Measurements from ENCODE around the gene TAGAP. TPM values are rescaled to one million over a fixed set of nuclear protein-coding genes. Genes with fewer than 3 reads are reported as not detected.

The TAGAP gene
- total and polyA plus RNA-seq, 10 of the 15 experiments (the other 5 are each of a cell fraction or from before 2014, with no cell fraction given): 5.3 to 27.4 (median 18.9) TPM

- TF ChIP-seq, protein P1, sequence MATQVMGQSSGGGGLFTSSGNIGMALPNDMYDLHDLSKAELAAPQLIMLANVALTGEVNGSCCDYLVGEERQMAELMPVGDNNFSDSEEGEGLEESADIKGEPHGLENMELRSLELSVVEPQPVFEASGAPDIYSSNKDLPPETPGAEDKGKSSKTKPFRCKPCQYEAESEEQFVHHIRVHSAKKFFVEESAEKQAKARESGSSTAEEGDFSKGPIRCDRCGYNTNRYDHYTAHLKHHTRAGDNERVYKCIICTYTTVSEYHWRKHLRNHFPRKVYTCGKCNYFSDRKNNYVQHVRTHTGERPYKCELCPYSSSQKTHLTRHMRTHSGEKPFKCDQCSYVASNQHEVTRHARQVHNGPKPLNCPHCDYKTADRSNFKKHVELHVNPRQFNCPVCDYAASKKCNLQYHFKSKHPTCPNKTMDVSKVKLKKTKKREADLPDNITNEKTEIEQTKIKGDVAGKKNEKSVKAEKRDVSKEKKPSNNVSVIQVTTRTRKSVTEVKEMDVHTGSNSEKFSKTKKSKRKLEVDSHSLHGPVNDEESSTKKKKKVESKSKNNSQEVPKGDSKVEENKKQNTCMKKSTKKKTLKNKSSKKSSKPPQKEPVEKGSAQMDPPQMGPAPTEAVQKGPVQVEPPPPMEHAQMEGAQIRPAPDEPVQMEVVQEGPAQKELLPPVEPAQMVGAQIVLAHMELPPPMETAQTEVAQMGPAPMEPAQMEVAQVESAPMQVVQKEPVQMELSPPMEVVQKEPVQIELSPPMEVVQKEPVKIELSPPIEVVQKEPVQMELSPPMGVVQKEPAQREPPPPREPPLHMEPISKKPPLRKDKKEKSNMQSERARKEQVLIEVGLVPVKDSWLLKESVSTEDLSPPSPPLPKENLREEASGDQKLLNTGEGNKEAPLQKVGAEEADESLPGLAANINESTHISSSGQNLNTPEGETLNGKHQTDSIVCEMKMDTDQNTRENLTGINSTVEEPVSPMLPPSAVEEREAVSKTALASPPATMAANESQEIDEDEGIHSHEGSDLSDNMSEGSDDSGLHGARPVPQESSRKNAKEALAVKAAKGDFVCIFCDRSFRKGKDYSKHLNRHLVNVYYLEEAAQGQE (IDR thresholded peaks at IDR 0.05; ENCODE audit: low read depth, low read length): no peak
- TF ChIP-seq MTA3 (IDR thresholded peaks at IDR 0.05; ENCODE audit: borderline replicate concordance, low read length) (no peak), USF1 (IDR thresholded peaks at IDR 0.05; ENCODE audit: borderline replicate concordance, extremely low read length, insufficient read depth, low read depth, low read length) (no peak), EP300 (IDR thresholded peaks at IDR 0.05; ENCODE audit: borderline replicate concordance in 1 of 2, control insufficient read depth in 1 of 2, low read depth in 2 of 2, low read length in 2 of 2) (no peak), RAD51 (IDR thresholded peaks at IDR 0.05) (no peak), NFIC (IDR thresholded peaks at IDR 0.05; ENCODE audit: low read depth, low read length) (no peak), EED (IDR thresholded peaks at IDR 0.05; ENCODE audit: low read depth) (no peak), EZH2 (IDR thresholded peaks at IDR 0.05; ENCODE audit: borderline replicate concordance, control insufficient read depth, low read depth, low read length) (no peak), ZZZ3 (IDR thresholded peaks at IDR 0.05; ENCODE audit: control insufficient read depth, insufficient read length, low read depth) (no peak), LARP7 (IDR thresholded peaks at IDR 0.05) (no peak), PAX5 (IDR thresholded peaks at IDR 0.05; ENCODE audit: borderline replicate concordance, low read depth, low read length) (no peak), ESRRA (IDR thresholded peaks at IDR 0.05; ENCODE audit: low read length) (no peak), STAT1 (conservative IDR thresholded peaks at IDR 0.05) (no peak), ZBTB4 (CRISPR knock-in tag; IDR thresholded peaks at IDR 0.05) (no peak)
- TF ChIP-seq, protein P2, sequence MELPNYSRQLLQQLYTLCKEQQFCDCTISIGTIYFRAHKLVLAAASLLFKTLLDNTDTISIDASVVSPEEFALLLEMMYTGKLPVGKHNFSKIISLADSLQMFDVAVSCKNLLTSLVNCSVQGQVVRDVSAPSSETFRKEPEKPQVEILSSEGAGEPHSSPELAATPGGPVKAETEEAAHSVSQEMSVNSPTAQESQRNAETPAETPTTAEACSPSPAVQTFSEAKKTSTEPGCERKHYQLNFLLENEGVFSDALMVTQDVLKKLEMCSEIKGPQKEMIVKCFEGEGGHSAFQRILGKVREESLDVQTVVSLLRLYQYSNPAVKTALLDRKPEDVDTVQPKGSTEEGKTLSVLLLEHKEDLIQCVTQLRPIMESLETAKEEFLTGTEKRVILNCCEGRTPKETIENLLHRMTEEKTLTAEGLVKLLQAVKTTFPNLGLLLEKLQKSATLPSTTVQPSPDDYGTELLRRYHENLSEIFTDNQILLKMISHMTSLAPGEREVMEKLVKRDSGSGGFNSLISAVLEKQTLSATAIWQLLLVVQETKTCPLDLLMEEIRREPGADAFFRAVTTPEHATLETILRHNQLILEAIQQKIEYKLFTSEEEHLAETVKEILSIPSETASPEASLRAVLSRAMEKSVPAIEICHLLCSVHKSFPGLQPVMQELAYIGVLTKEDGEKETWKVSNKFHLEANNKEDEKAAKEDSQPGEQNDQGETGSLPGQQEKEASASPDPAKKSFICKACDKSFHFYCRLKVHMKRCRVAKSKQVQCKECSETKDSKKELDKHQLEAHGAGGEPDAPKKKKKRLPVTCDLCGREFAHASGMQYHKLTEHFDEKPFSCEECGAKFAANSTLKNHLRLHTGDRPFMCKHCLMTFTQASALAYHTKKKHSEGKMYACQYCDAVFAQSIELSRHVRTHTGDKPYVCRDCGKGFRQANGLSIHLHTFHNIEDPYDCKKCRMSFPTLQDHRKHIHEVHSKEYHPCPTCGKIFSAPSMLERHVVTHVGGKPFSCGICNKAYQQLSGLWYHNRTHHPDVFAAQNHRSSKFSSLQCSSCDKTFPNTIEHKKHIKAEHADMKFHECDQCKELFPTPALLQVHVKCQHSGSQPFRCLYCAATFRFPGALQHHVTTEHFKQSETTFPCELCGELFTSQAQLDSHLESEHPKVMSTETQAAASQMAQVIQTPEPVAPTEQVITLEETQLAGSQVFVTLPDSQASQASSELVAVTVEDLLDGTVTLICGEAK (IDR thresholded peaks at IDR 0.05; ENCODE audit: borderline replicate concordance): no peak
- TF ChIP-seq, protein P3, sequence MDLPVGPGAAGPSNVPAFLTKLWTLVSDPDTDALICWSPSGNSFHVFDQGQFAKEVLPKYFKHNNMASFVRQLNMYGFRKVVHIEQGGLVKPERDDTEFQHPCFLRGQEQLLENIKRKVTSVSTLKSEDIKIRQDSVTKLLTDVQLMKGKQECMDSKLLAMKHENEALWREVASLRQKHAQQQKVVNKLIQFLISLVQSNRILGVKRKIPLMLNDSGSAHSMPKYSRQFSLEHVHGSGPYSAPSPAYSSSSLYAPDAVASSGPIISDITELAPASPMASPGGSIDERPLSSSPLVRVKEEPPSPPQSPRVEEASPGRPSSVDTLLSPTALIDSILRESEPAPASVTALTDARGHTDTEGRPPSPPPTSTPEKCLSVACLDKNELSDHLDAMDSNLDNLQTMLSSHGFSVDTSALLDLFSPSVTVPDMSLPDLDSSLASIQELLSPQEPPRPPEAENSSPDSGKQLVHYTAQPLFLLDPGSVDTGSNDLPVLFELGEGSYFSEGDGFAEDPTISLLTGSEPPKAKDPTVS (IDR thresholded peaks at IDR 0.05; ENCODE audit: low read depth, low read length): no peak
Observed at GRCh38 chr6:159008656-159009288, 36.0 kb downstream of the TAGAP start (continued).
